Measurements from ENCODE around the gene SYTL3.
"Not testable (repeated sequence)": the region's sequence is repeated elsewhere in the genome, so short reads cannot be mapped to it uniquely, and the experiment has no call there.

SYTL3 gene

DNA sequence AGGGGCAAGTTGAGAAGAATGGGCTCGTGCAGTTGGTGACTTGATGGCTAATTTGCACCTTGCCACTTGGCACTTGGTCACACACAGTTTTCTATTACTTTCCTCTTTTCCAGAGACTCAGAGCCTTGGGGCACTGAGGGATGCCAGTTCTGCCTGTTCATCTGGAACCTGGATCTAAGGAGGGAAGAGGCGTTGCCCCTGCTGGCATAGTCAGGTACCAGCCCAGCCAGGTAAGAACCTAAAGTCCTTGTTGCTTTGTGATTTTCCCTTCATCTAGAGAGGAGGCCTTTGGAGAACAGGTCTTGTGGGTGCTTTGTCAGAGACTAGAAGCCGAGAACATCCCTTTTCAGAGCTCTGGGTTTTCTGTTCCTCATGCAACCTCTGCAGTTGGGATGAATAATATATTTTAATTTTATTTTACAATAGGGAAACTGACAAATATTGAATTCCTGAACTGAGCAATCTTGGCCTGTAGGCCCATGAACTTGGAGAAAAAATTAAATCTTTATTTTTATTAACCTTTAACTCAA, 11.4 kb downstream of the SYTL3 start:
- TF ChIP-seq TAF1 (IDR thresholded peaks at IDR 0.05; ENCODE audit: borderline replicate concordance, low read depth, low read length) (no peak), POLR2A (IDR thresholded peaks at IDR 0.05; ENCODE audit: low read depth, low read length) (no peak), POLR2AphosphoS5 (IDR thresholded peaks at IDR 0.05; ENCODE audit: low read depth, low read length) (no peak)
- FAIRE-seq (no peak), DNase-seq (ENCODE audit: insufficient read length) (no peak)

DNA sequence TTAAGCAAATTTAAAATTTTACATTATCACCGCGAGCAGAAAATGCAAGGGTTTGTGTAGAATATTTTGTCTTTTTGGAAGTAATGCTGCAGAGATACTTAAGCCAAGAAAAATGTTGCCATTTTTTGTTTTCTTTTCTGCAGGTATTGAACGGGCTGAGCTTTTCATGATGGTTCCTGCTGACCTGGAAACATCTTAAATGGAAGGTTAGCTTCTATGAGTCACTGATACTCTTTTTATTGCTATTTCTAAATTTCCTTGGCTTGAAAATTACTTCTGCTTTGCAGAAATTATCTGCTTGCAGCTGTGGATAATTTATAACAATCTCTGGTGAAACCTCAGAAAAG, 12.7 kb downstream of the SYTL3 start:
- FAIRE-seq (no peak), DNase-seq (ENCODE audit: insufficient read length) (no peak)
- TF ChIP-seq POLR2A (IDR thresholded peaks at IDR 0.05; ENCODE audit: low read depth, low read length): no peak
- TF ChIP-seq TAF1 (IDR thresholded peaks at IDR 0.05; ENCODE audit: borderline replicate concordance, low read depth, low read length): no peak
- no peak for TF ChIP-seq POLR2AphosphoS5 (IDR thresholded peaks at IDR 0.05; ENCODE audit: low read depth, low read length)

DNA sequence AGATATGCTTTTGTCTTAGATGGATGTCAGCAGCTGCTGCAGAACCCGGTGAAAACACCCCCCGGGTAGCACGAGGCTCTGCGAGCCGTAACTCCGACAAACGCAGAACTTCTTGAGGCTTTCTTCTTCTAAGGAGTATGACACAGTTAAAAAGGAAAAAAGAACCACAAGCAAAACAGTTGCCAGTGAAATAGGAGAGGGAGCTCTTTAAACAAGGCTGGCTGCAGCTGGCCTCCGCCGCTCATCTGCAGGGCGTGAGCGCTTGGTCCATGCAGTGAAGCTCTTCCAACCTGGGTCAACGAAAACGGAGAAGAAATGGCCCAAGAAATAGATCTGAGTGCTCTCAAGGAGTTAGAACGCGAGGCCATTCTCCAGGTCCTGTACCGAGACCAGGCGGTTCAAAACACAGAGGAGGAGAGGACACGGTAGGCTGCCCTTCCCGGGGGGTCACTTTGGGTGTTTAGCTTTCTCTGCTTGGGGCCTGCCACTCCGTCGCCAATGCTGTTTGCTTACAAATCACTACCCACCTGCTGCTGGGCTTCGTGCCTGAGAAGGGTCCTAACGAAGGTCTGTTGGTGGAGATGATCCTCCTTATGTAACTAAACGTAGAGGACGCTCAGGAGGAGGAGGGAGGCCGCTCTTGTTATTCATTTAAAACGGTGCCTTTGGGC, 13.2 kb downstream of the SYTL3 start:
- no peak for TF ChIP-seq TAF1 (IDR thresholded peaks at IDR 0.05; ENCODE audit: borderline replicate concordance, low read depth, low read length)
- TF ChIP-seq POLR2A (IDR thresholded peaks at IDR 0.05; ENCODE audit: low read depth, low read length): no peak
- TF ChIP-seq POLR2AphosphoS5 (IDR thresholded peaks at IDR 0.05; ENCODE audit: low read depth, low read length): no peak
- no peak for DNase-seq (ENCODE audit: insufficient read length)
- no peak for FAIRE-seq

DNA sequence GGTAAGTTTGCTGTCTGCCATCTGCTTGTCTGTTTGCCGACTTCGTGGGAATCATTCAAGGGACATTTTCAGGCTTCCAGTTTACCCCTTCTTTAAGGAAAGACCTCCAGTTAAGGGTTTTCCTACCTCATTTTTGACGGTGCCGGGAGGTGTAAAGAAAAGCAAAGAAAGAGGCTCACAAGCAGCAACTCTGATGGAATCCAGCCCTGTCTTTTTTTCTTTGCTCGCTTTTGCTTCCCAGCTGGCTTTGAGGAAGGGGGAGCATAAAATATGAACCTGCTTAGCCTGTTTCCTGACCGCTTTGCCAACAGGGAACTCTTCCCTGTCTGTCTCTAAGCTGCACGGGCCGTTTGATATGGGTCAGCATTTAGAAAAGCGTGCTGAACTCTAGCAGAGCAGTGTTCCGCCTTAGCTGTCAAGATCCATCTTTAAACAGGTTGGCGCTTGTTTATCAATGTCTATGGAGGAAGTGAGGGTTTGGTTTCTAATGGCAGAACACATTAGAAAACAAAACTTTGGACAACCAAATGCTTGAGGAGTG, 13.8 kb downstream of the SYTL3 start:
- FAIRE-seq: no peak
- DNase-seq (ENCODE audit: insufficient read length): no peak
- TF ChIP-seq POLR2AphosphoS5 (IDR thresholded peaks at IDR 0.05; ENCODE audit: low read depth, low read length): no peak
- TF ChIP-seq POLR2A (IDR thresholded peaks at IDR 0.05; ENCODE audit: low read depth, low read length): no peak
- no peak for TF ChIP-seq TAF1 (IDR thresholded peaks at IDR 0.05; ENCODE audit: borderline replicate concordance, low read depth, low read length)

DNA sequence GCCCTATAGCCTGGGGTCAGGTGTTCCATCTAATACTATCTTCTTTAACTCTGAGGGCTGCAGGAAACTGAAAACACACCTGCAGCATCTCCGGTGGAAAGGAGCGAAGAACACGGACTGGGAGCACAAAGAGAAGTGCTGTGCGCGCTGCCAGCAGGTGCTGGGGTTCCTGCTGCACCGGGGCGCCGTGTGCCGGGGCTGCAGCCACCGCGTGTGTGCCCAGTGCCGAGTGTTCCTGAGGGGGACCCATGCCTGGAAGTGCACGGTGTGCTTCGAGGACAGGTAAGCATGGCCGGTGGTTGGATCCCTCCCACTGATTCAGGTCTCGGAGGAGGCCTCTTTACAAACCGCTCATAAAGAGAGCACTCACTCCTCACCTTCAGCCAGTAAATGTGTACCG, 15.5 kb downstream of the SYTL3 start:
- DNase-seq (ENCODE audit: insufficient read length): no peak
- no peak for FAIRE-seq
- TF ChIP-seq TAF1 (IDR thresholded peaks at IDR 0.05; ENCODE audit: borderline replicate concordance, low read depth, low read length) (no peak), POLR2AphosphoS5 (IDR thresholded peaks at IDR 0.05; ENCODE audit: low read depth, low read length) (no peak), POLR2A (IDR thresholded peaks at IDR 0.05; ENCODE audit: low read depth, low read length) (no peak)

DNA sequence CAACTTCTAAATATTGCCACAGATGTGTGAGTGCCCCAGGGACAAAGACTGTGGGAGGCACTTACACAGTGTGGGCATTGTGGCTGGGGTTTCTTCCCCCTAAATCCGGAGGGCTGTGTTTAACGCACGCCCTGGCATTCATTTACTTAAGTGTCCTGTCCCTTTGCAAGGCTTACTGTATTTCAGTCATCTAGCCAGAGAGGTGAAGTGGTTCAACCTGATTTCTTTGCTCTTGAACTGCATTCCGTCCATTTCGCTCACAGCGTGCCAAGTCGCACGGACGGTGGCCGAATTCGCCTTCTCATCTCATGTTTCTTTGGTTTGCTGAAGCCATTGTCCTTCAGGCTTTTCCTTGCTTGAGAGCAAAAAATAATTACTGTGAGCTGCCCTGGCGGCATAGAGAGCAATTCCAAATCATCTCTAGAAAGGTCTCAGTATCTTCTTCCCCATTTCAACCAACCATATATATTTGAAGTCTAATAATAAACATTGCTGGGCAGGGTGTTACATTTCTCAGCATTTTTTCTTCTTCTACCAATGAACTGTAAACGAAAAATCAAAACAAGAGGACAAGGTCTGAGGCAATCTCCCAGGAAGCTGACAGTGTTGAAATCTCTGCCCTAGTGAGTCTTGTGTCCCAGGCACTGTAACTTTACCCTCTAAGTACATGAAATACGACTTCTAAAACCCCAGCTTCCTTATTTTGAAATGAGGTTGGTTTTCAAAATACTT, 16.9 kb downstream of the SYTL3 start:
- TF ChIP-seq POLR2AphosphoS5 (IDR thresholded peaks at IDR 0.05; ENCODE audit: low read depth, low read length) (no peak), POLR2A (IDR thresholded peaks at IDR 0.05; ENCODE audit: low read depth, low read length) (no peak), TAF1 (IDR thresholded peaks at IDR 0.05; ENCODE audit: borderline replicate concordance, low read depth, low read length) (no peak)
- FAIRE-seq (peak; percentile 17), DNase-seq (ENCODE audit: insufficient read length) (no peak)

DNA sequence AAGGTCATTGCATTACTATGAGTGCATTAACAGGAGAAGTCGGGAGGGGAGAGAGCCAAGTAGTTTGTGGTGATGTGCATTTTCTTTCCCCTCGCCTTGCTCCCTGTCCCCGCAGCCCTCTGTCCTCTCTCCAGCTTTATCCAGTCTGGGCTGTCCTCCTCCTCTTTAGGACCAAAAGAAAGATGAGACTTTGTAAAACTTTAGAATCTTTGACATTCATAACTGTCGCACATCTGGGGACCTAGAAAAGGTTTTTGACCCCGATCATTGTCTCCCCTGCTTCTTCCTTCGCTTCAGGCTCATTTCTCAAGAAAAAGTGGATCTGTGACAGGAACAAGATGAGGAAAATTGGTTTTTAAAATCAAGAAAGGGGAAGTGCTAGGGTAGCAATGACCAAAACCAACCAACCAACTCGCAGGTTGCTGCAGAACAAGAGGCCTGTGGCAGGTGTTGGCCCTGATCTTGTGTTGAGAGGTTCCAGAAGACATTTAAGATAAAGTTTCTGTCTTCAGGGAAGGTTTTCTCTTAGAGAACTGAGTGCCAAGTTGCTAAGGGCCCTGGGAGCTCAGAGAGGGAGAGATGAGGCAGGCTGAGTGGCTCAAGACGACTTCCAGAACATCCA, 17.6 kb downstream of the SYTL3 start:
- no peak for TF ChIP-seq TAF1 (IDR thresholded peaks at IDR 0.05; ENCODE audit: borderline replicate concordance, low read depth, low read length)
- no peak for TF ChIP-seq POLR2A (IDR thresholded peaks at IDR 0.05; ENCODE audit: low read depth, low read length)
- DNase-seq (ENCODE audit: insufficient read length) (no peak), FAIRE-seq (no peak)

DNA sequence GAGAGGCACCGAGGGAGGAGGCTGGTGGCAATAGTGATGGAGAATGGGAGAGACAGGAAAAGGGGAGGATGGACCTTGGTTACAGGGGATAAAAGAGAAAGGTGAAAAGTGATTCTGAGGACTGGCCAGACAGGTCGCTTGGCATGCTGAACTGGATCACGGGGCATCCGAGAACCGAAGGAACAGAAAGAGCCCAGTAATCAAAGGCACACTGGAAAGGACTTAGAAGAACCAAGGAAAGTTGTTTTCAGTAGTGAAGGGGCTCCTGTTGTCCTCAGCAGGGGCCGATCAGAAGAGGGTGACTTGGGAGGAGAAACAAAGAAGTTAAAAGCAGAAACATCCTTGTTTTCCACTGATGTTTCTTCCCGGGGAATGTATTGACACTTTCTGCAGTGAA, 18.9 kb downstream of the SYTL3 start:
- DNase-seq (ENCODE audit: insufficient read length) (no peak), FAIRE-seq (no peak)
- TF ChIP-seq TAF1 (IDR thresholded peaks at IDR 0.05; ENCODE audit: borderline replicate concordance, low read depth, low read length) (no peak), POLR2AphosphoS5 (IDR thresholded peaks at IDR 0.05; ENCODE audit: low read depth, low read length) (no peak), POLR2A (IDR thresholded peaks at IDR 0.05; ENCODE audit: low read depth, low read length) (no peak)

DNA sequence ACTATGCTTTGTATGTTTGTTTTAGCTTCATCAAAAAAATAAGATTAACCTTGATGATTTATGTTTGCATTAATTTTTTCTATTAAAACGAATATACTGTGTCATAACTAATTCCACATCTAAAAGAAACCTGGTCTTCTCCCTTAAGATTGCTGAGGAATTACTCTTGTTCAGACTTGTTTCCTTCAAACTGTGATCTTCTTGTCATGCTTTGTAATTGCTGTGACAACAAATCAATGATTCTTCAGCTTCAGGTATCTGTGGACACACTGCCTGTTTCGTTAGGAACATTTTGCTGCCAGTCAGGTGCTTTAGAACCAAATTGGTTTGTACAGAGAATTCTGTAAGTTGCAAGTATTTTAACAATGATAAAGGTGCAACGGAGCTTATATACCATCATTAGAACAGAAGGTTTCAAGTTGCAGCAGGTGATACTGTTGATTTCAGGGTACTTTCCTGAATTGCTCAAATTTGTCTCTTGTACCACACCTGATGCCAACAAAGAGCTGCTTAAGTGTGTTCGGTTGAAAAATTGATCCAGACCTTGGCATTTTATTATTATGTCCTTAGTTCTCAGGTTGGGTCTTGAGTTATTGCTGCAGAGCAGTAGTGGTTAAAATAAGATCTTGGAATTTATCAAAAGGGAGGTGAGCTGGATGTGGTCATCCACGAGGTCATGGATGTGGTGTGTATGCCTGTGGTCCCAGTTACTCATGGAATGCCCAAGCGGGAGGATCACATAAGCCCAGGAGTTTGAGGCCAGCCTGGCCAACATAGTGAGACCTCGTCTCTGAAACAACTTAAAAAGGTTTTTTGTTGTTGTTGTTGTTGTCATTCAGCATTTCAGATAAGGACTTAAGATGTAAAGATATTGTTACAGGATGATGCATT, 19.5 kb downstream of the SYTL3 start:
- no peak for TF ChIP-seq TAF1 (IDR thresholded peaks at IDR 0.05; ENCODE audit: borderline replicate concordance, low read depth, low read length)
- FAIRE-seq (no peak), DNase-seq (ENCODE audit: insufficient read length) (no peak)

DNA sequence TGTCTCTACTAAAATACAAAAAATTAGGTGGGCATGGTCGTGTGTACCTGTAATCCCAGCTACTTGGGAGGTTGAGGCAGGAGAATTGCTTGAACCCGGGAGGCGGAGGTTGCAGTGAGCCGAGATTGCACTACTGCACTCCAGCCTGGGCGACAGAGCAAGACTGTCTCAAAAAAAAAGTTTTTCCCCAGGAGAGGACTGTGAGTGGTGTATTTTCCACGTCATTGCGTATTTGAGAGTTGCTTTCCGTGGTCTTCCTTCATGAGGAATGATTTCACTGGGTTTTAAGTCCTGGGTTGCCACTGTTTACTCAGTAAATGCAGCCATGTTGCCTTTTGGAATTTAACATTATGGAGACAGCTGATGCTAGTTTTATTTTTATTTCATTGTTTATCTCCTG, 22.3 kb downstream of the SYTL3 start:
- not testable (repeated sequence) for DNase-seq (ENCODE audit: insufficient read length); FAIRE-seq

DNA sequence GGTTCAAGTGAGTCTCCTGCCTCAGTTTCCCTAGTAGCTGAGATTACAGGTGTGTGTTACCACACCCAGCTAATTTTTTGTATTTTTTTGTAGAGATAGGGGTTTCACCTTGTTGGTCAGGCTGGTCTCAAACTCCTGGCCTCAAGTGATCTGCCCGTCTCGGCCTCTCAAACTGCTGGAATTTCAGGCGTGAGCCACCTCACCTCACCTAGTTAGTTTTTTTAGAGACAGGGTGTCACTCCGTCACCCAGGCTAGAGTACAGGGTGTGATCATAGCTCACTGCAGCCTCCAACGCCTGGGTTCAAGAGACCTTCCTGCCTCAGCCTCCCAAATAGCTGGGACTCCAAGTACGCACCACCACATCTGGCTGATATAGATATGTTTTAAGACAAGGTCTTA, 22.9 kb downstream of the SYTL3 start:
- FAIRE-seq (no peak), DNase-seq (ENCODE audit: insufficient read length) (no peak)
- no peak for TF ChIP-seq POLR2AphosphoS5 (IDR thresholded peaks at IDR 0.05; ENCODE audit: low read depth, low read length)
- TF ChIP-seq TAF1 (IDR thresholded peaks at IDR 0.05; ENCODE audit: borderline replicate concordance, low read depth, low read length): no peak
- TF ChIP-seq POLR2A (IDR thresholded peaks at IDR 0.05; ENCODE audit: low read depth, low read length): no peak

Data from GM12892 (cell line).